T-cell (primary cell): ENCODE results near the gene CHAC2. TPM values are rescaled to one million over a fixed set of nuclear protein-coding genes. Genes with fewer than 3 reads are reported as not detected.

Experiments
- ATAC-seq, 4 experiments: fragments of 200-7000 bp in 3 of 4; fragments of 150-1000 bp in 1 of 4; cut with Tn5 transposase; replicated peaks in 1 of 4; 1 replicate in 3 of 4; 2 replicates in 1 of 4; pipeline ENCODE4 v1.10.0; 2021; ENCODE audit warnings: moderate library complexity in 3 of 4, mild to moderate bottlenecking in 2 of 4, moderate number of reproducible peaks in 1 of 4
- CTCF ChIA-PET, 2 donors: fragments of 300-600 bp; sonication (Branson Sonifier 250); formaldehyde crosslinking; loops; one replicate each; lab custom pipeline; 2022; ENCODE audit warnings: antibody characterized with exemption in 2 of 2; lab: Charles Lee
- POLR2A ChIA-PET, 2 donors: fragments of 300-600 bp; sonication (Branson Sonifier 250); formaldehyde crosslinking; loops; one replicate each; lab custom pipeline; 2022; ENCODE audit warnings: antibody characterized with exemption in 2 of 2; lab: Charles Lee
- DNase-seq, 35 experiments: peaks; one replicate each; pipeline versions ENCODE4 v3.0.0 to v3.0.0-alpha.2; 2013 to 2023
- H3K27ac ChIP-seq: one replicate; pipeline ENCODE4 v1.5.1; 2013; ENCODE audit warnings: low read length
- H3K27me3 ChIP-seq, 2 experiments: replicated peaks in 1 of 2; 1 replicate in 1 of 2; 2 replicates in 1 of 2; pipeline versions ENCODE4 v1.6.1 to v1.7.0; 2013; ENCODE audit warnings: low read length in 1 of 2, mixed read lengths in 1 of 2; ENCODE audit not compliant: control insufficient read depth in 2 of 2, insufficient read depth in 2 of 2; ENCODE audit errors: extremely low read depth in 1 of 2
- H3K36me3 ChIP-seq, 2 donors: 1 replicate in 1 of 2; 2 replicates in 1 of 2; pipeline versions ENCODE4 v1.6.1 to v1.7.0; 2013; ENCODE audit warnings: low read length in 1 of 2; ENCODE audit not compliant: control insufficient read depth in 2 of 2, insufficient read depth in 1 of 2; ENCODE audit errors: extremely low read depth in 1 of 2
- H3K4me1 ChIP-seq, 2 experiments: 1 replicate in 1 of 2; 2 replicates in 1 of 2; pipeline versions ENCODE4 v1.6.1 to v1.7.0; 2013; ENCODE audit warnings: low read length in 2 of 2, mixed read lengths in 1 of 2; ENCODE audit not compliant: insufficient read depth in 2 of 2, control insufficient read depth in 1 of 2; ENCODE audit errors: extremely low read depth in 1 of 2
- H3K4me3 ChIP-seq, 2 donors: 1 replicate in 1 of 2; 2 replicates in 1 of 2; pipeline versions ENCODE4 v1.5.1 to v1.7.0; 2013; ENCODE audit warnings: mild to moderate bottlenecking in 2 of 2, low read length in 1 of 2, moderate library complexity in 1 of 2; ENCODE audit not compliant: control insufficient read depth in 1 of 2; ENCODE audit errors: extremely low read depth in 1 of 2
- H3K9me3 ChIP-seq: 2 replicates; pipeline ENCODE4 v1.7.0; 2013
- H3K27ac Mint-ChIP-seq, 2 donors: one replicate each; pipeline ENCODE4 v1.8.0; 2020 to 2021; ENCODE audit warnings: mild to moderate bottlenecking in 2 of 2, mixed read lengths in 2 of 2
- H3K27me3 Mint-ChIP-seq, 2 donors: one replicate each; pipeline ENCODE4 v1.8.0; 2021 to 2022; ENCODE audit warnings: mixed read lengths in 2 of 2
- H3K36me3 Mint-ChIP-seq: one replicate; pipeline ENCODE4 v1.8.0; 2021; ENCODE audit warnings: mixed read lengths
- H3K4me1 Mint-ChIP-seq, 3 donors: one replicate each; pipeline ENCODE4 v1.8.0; 2020 to 2022; ENCODE audit warnings: mixed read lengths in 3 of 3, mild to moderate bottlenecking in 1 of 3
- H3K4me3 Mint-ChIP-seq, 3 donors: one replicate each; pipeline ENCODE4 v1.8.0; 2020 to 2022; ENCODE audit warnings: mild to moderate bottlenecking in 3 of 3, mixed read lengths in 3 of 3, moderate library complexity in 3 of 3
- H3K9me3 Mint-ChIP-seq, 3 donors: one replicate each; pipeline ENCODE4 v1.8.0; 2020 to 2022; ENCODE audit warnings: mixed read lengths in 3 of 3
- WGBS: methylation state at CpG from one replicate; pipeline ENCODE4 v1.1.5; 2013; ENCODE audit warnings: missing lambda C conversion rate; ENCODE audit not compliant: insufficient coverage; 5-methylcytosine and 5-hydroxymethylcytosine counted together
- total RNA-seq, 35 experiments: library from RNA in 6 of 35; stranded (reverse) in 6 of 35; fragments of 120-200 nt in 1 of 35; gene quantifications; one replicate each; pipeline versions ENCODE4 v1.2.1 to v1.2.4 and lab custom pipeline; 2013 to 2026

The CHAC2 gene
- total RNA-seq, 5 donors from 2014 or later (not counting 1 experiment from before 2014, with no cell fraction given), result 1.4 to 3.7 (median 2.7) TPM

DNA sequence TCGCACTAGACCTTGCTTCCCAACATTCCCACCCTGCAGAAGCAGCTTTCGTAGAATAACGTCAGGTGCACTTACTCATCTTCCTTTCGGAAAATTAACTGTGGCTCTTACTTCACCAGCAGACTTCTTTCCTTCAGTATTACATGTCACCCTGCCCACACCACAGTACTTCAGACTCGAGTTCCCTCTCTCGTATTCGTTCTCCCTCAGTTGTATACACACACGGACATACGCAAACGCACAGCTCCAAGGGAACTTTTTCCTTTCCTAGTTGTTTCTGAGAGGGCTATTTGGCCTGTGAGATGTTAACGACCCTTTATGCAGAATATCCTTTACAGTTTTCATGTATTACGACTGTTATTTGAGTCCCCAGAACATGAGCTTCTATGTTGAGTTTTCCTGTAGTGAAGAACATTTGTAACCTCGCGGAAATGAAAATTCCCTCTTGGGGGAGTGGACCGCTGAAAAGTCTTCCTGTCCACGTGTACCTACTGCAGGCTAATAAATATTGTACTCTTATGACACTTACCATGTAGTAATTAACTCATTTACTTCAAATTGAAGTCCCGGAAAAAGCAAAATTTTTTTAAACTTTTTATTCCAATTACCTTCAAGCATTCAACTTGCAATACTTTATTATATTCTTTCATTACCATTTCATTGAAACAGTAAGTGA is 20.1 kb downstream of the CHAC2 start:
- Histone ChIP-seq H3K4me1 (peaks cover 12 to 18% of the 10 kb centered on the region in 2 experiments), H3K36me3 (no peaks in the 10 kb centered on the region), H3K27ac (peak overlapping the region; percentile 69), H3K9me3 (no peaks in the 10 kb centered on the region), H3K27me3 (no peaks in the 10 kb centered on the region), H3K4me3 (peak overlapping the region; percentile 76 to 94)
- WGBS, result 0% methylated on average over 8 of the region's 17 CpGs
- peak in 1 of 35 experiments; percentile 22 for DNase-seq
- Mint-ChIP-seq H3K4me1 (peaks cover 63 to 64% (median 64%) of the 10 kb centered on the region in 3 donors), H3K9me3 (no peaks in the 10 kb centered on the region), H3K27me3 (no peaks in the 10 kb centered on the region), H3K36me3 (peaks cover 3% of the 10 kb centered on the region), H3K27ac (peak overlapping the region; percentile 93 to 95), H3K4me3 (peak overlapping the region; percentile 97 to 99 (median 97))
- ChIA-PET CTCF (interaction anchor here in 1 of 2 donors (0.6 to 3.1 kb wide), 2 partner anchors 13 to 20 kb away, joined by 4 to 21 read pairs; partner anchors contain the start of gene CHAC2), POLR2A (interaction anchor here (2.9 to 3.5 kb wide), 2 partner anchors 20 kb away, joined by 18 to 27 read pairs; partner anchors contain the start of gene CHAC2 (in 2 of the 2))
- no peak for ATAC-seq

DNA sequence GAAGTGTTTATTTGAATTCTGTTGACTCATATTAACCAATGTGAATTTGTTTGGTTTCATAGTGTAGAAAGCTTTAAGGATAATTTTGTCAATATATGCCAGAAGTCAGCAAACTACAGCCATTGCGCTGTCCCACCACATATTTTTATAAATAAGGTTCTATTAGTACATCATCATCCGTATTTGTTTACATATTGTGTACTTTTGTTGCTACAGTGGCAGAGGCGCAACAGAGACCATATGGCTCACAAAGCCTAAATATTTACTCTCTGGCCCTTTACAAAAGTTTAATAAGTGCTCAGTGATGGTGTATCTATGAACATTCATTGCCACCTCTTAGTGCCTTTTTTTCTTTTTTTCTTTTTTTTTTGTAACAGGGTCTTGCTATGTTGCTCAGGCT is 25.7 kb downstream of the CHAC2 start:
- Histone ChIP-seq H3K36me3 (peaks cover 0 to 25% of the 10 kb centered on the region in 2 donors), H3K27me3 (no peaks in the 10 kb centered on the region), H3K4me1 (peaks cover 0 to 3% of the 10 kb centered on the region in 2 experiments), H3K9me3 (no peaks in the 10 kb centered on the region), H3K4me3 (no peak overlapping the region), H3K27ac (no peak overlapping the region)
- Mint-ChIP-seq H3K36me3 (peaks cover 3% of the 10 kb centered on the region), H3K27ac (no peak overlapping the region), H3K9me3 (no peaks in the 10 kb centered on the region), H3K27me3 (no peaks in the 10 kb centered on the region), H3K4me3 (no peak overlapping the region), H3K4me1 (peaks cover 22 to 31% (median 24%) of the 10 kb centered on the region in 3 donors)
- POLR2A ChIA-PET, result no interaction called here
- no CpG with 5 or more reads among the region's 3 CpGs for WGBS
- DNase-seq (no peak), ATAC-seq (no peak)
- CTCF ChIA-PET, result interaction anchor here in 1 of 2 donors (0.9 kb wide), 1 partner anchor 26 kb away, joined by 3 read pairs; no protein-coding TSS in a partner anchor

DNA sequence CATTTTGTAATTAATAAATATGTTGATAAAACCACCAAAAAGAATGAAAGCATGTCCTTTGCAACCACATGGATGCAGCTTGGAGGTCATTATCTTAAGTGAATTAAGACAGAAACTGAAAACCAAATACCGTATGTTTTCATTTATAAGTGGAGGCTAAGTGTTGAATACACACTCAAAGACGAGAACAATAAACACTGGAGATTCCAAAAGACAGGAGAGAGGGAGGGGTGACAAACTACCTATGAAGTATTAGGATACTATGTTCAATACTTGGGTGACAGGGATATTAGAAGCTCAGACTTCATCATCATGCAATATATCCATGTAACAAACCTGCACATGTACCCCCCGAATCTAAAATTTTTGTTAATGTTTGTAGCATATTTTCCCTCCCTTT is 26.2 kb downstream of the CHAC2 start:
- ChIA-PET POLR2A (no interaction called here), CTCF (no interaction called here)
- Mint-ChIP-seq H3K4me1 (peaks cover 17 to 26% (median 20%) of the 10 kb centered on the region in 3 donors), H3K4me3 (no peak overlapping the region), H3K27me3 (no peaks in the 10 kb centered on the region), H3K9me3 (no peaks in the 10 kb centered on the region), H3K27ac (no peak overlapping the region), H3K36me3 (peaks cover 5% of the 10 kb centered on the region)
- Histone ChIP-seq H3K27me3 (no peaks in the 10 kb centered on the region), H3K9me3 (no peaks in the 10 kb centered on the region), H3K4me1 (no peaks in the 10 kb centered on the region), H3K27ac (no peak overlapping the region), H3K36me3 (peaks cover 0 to 26% of the 10 kb centered on the region in 2 donors), H3K4me3 (no peak overlapping the region)
- no peak for DNase-seq
- WGBS, result no CpG with 5 or more reads among the region's 3 CpGs
- no peak for ATAC-seq

DNA sequence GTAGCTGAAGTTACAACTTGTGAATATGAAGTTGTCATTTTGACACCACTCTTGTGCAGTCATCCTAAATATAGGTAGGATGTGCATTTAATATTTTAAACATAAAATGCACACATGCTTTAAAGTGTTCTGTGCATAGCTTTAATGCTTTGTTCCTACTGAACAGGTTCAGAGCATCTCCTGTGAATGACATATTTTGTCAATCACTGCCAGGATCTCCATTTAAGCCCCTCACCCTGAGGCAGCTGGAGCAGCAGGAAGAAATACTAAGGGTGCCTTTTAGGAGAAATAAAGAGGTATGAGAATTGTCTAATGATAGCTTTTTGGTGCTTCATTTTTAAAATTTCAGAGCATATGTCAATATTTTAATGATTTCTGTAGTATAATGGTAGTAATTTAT is 33.9 kb downstream of the CHAC2 start:
- Histone ChIP-seq H3K4me3 (no peak overlapping the region), H3K27me3 (no peaks in the 10 kb centered on the region), H3K9me3 (no peaks in the 10 kb centered on the region), H3K27ac (no peak overlapping the region), H3K36me3 (peaks cover 0 to 57% of the 10 kb centered on the region in 2 donors), H3K4me1 (no peaks in the 10 kb centered on the region)
- no peaks in the 10 kb centered on the region for H3K4me1 Mint-ChIP-seq
- peaks cover 39% of the 10 kb centered on the region for H3K36me3 Mint-ChIP-seq
- ChIA-PET POLR2A (no interaction called here), CTCF (interaction anchor here in 1 of 2 donors (0.5 kb wide), 1 partner anchor 18 kb away, joined by 8 read pairs; no protein-coding TSS in a partner anchor)
- DNase-seq, result no peak
- H3K4me3 Mint-ChIP-seq, result no peak overlapping the region
- no peak overlapping the region for H3K27ac Mint-ChIP-seq
- no peaks in the 10 kb centered on the region for H3K9me3 Mint-ChIP-seq
- no peaks in the 10 kb centered on the region for H3K27me3 Mint-ChIP-seq
- no peak for ATAC-seq

DNA sequence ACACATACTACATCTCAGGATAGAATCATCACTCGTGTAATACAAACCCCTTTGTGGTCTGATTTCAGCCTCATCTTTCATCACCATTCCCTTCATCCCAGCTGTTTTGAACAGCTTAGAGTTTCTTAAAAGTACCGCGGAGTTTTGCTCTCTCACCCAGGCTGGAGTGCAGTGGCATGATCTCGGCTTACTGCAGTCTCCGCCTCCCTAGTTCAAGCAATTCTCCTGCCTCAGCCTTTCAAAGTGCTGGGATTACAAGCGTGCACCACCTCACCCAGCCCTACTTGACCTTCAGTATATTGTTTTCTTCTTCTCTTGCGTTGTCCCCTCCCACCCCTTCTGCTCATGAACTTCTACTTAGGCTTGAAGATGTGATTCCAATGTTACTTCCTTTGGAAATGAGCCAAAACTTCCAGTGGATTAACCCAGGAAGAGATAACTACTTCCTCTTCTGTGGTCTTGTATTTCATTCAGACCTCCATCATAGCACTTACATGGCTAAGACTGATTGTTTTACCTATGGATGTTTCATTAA is 35.1 kb downstream of the CHAC2 start:
- DNase-seq (no peak), ATAC-seq (no peak)
- H3K27ac Mint-ChIP-seq, result no peak overlapping the region
- H3K4me3 ChIP-seq, result no peak overlapping the region
- H3K27me3 Mint-ChIP-seq, result no peaks in the 10 kb centered on the region
- H3K9me3 ChIP-seq, result no peaks in the 10 kb centered on the region
- no peak overlapping the region for H3K27ac ChIP-seq
- no peaks in the 10 kb centered on the region for H3K4me1 ChIP-seq
- H3K27me3 ChIP-seq, result no peaks in the 10 kb centered on the region
- peaks cover 0 to 61% of the 10 kb centered on the region in 2 donors for H3K36me3 ChIP-seq
- no peaks in the 10 kb centered on the region for H3K9me3 Mint-ChIP-seq
- peaks cover 44% of the 10 kb centered on the region for H3K36me3 Mint-ChIP-seq
- ChIA-PET POLR2A (interaction anchor here in 1 of 2 donors (0.7 kb wide), 1 partner anchor 1614 kb away, joined by 4 read pairs; no protein-coding TSS in a partner anchor), CTCF (no interaction called here)
- 94% methylated on average over 7 of the region's 7 CpGs for whole genome bisulfite sequencing
- H3K4me3 Mint-ChIP-seq, result no peak overlapping the region
- H3K4me1 Mint-ChIP-seq, result no peaks in the 10 kb centered on the region

DNA sequence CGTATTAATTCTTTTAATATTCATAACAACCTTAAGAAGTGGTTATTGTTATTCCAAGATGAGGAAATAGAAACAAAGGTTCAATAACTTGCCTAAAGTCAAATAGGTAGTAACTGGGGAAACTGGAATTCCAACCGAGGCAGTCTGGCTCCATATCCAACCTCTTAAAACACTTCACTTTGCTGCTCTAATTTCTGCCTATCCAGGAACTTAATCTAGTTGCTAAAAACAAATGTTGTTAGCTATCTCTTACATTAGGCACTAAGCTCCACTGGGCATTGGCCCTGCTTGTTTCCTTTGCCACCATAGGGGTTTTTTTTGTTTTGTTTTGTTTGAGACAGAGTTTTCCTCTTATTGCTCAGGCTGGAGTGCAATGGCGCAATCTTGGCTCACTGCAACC is 44.0 kb downstream of the CHAC2 start:
- Mint-ChIP-seq H3K27me3 (no peaks in the 10 kb centered on the region), H3K27ac (no peak overlapping the region), H3K9me3 (no peaks in the 10 kb centered on the region), H3K4me3 (no peak overlapping the region), H3K4me1 (no peaks in the 10 kb centered on the region), H3K36me3 (peaks cover 46% of the 10 kb centered on the region)
- H3K4me3 ChIP-seq, result no peak overlapping the region
- CTCF ChIA-PET, result no interaction called here
- ATAC-seq, result no peak
- no peak for DNase-seq
- no CpG with 5 or more reads among the region's 3 CpGs for WGBS
- H3K4me1 ChIP-seq, result no peaks in the 10 kb centered on the region
- POLR2A ChIA-PET, result no interaction called here
- H3K27ac ChIP-seq, result no peak overlapping the region
- H3K27me3 ChIP-seq, result no peaks in the 10 kb centered on the region
- H3K36me3 ChIP-seq, result peaks cover 5 to 62% of the 10 kb centered on the region in 2 donors
- H3K9me3 ChIP-seq, result no peaks in the 10 kb centered on the region
